ENCODE measurements around the gene SLC23A3.

GRCh38 chr2:219207134-219207883, 37.5 kb upstream of the SLC23A3 start:
- TF ChIP-seq CTCF (IDR thresholded peaks at IDR 0.05) (no peak), ZFX (IDR thresholded peaks at IDR 0.05; ENCODE audit: borderline replicate concordance) (no peak)
